OCI-LY7 (cell line): Measurements from ENCODE around the gene MRPS33. TPM values are rescaled to one million over a fixed set of nuclear protein-coding genes. Genes with fewer than 3 reads are reported as not detected.

ENCODE experiments used
- BruUV-seq: library from RNA; stranded (reverse); fragments of 400-500 nt; replicated peaks from 2 replicates; lab custom pipeline; 2021; lab: Mats Ljungman, UMichigan
- CTCF ChIA-PET: fragments of 300-600 bp; sonication (Branson Sonifier 250); formaldehyde crosslinking; loops from one replicate; lab custom pipeline; 2022; ENCODE audit warnings: antibody characterized with exemption; ENCODE audit not compliant: unreplicated experiment; lab: Charles Lee
- POLR2A ChIA-PET: fragments of 300-600 bp; sonication (Branson Sonifier 250); formaldehyde crosslinking; loops from one replicate; lab custom pipeline; 2022; ENCODE audit warnings: antibody characterized with exemption; lab: Charles Lee
- DNase-seq: peaks from one replicate; pipeline ENCODE4 v3.0.0-alpha.2; 2015; ENCODE audit warnings: low spot score
- H2AFZ ChIP-seq: fragments of 200-600 bp; sonication (generic), shearing (Covaris generic); 2 replicates; pipeline ENCODE4 v1.6.1; 2014; ENCODE audit warnings: mild to moderate bottlenecking, antibody characterized with exemption, low read length, moderate library complexity
- H3K27ac ChIP-seq: fragments of 200-600 bp; sonication (generic); 2 replicates; pipeline ENCODE4 v1.5.1; 2014; ENCODE audit warnings: mixed run types, low read depth, mild to moderate bottlenecking, moderate library complexity, low read length, inconsistent platforms; ENCODE audit not compliant: poor library complexity, severe bottlenecking
- H3K36me3 ChIP-seq: fragments of 200-600 bp; sonication (generic); 2 replicates; pipeline ENCODE4 v1.6.1; 2014; ENCODE audit warnings: mild to moderate bottlenecking, antibody characterized with exemption, low read length, moderate library complexity, mixed read lengths; ENCODE audit not compliant: insufficient read depth
- H3K4me1 ChIP-seq: fragments of 200-600 bp; sonication (generic); 2 replicates; pipeline ENCODE4 v1.5.1; 2014; ENCODE audit warnings: mild to moderate bottlenecking, low read length; ENCODE audit not compliant: insufficient read depth, poor library complexity, severe bottlenecking
- H3K4me2 ChIP-seq: fragments of 200-600 bp; sonication (generic); 2 replicates; pipeline ENCODE4 v1.6.1; 2014; ENCODE audit warnings: mild to moderate bottlenecking, low read length
- H3K4me3 ChIP-seq: fragments of 200-600 bp; sonication (generic); 2 replicates; pipeline ENCODE4 v1.5.1; 2014; ENCODE audit warnings: mild to moderate bottlenecking, low read depth, low read length; ENCODE audit not compliant: poor library complexity, severe bottlenecking
- H3K79me2 ChIP-seq: fragments of 200-600 bp; sonication (generic); 2 replicates; pipeline ENCODE4 v1.6.1; 2016; ENCODE audit warnings: low read depth, mild to moderate bottlenecking, low read length, moderate library complexity, mixed read lengths; ENCODE audit not compliant: insufficient read depth
- H3K9me2 ChIP-seq: fragments of 200-600 bp; sonication (generic); 2 replicates; pipeline ENCODE4 v1.6.1; 2016; ENCODE audit warnings: mild to moderate bottlenecking, low read length, mixed read lengths; ENCODE audit not compliant: insufficient read depth
- H3K9me3 ChIP-seq: fragments of 200-600 bp; sonication (generic); 2 replicates; pipeline ENCODE4 v1.6.1; 2014; ENCODE audit warnings: mild to moderate bottlenecking, mixed run types, low read length, mixed read lengths
- H4K20me1 ChIP-seq: fragments of 200-600 bp; sonication (generic); 2 replicates; pipeline ENCODE4 v1.6.1; 2014; ENCODE audit warnings: mild to moderate bottlenecking, antibody characterized with exemption, low read length, moderate library complexity, mixed read lengths; ENCODE audit not compliant: insufficient read depth
- EZH2phosphoT487 ChIP-seq: fragments of 200-600 bp; sonication (generic); IDR thresholded peaks from 2 replicates; pipeline ENCODE4 v1.6.1; 2018; ENCODE audit warnings: low read depth, borderline replicate concordance, mild to moderate bottlenecking, mixed run types, antibody characterized with exemption, low read length, moderate library complexity, mixed read lengths
- intact Hi-C: fragments of 100-400 bp; cut with micrococcal nuclease; formaldehyde crosslinking; loops from one replicate; pipeline ENCODE4 v1.10.0; 2022; ENCODE audit not compliant: unreplicated experiment
- total RNA-seq, 2 experiments: library from RNA; depleted of rRNA in 1 of 2; stranded (reverse); fragments of >200 nt in 1 of 2; shearing (Covaris generic) in 1 of 2; gene quantifications; 2 replicates each; pipeline ENCODE4 v1.2.3, GENCODE V29; 2014 to 2022
- TF ChIP-seq, protein P1 (sequence below): fragments of 200-600 bp; sonication (generic); conservative IDR thresholded peaks from 2 replicates; pipeline ENCODE4 v1.5.1; 2014; ENCODE audit warnings: mild to moderate bottlenecking, antibody characterized with exemption, low read length, moderate library complexity, mixed read lengths

Gene MRPS33
- total RNA-seq, 2 experiments from 2014 or later = 21.1 to 71.9 TPM

- Histone ChIP-seq H3K4me1 (peaks cover 20% of the 10 kb centered on the region), H3K36me3 (peaks cover 16% of the 10 kb centered on the region), H4K20me1 (peaks cover 6% of the 10 kb centered on the region; the same call in 1 of the 2 replicates), H3K27ac (peak overlapping the region; percentile 69), H3K4me3 (peak overlapping the region; percentile 87), H2AFZ (peak overlapping the region; percentile 81), H3K9me3 (no peaks in the 10 kb centered on the region), H3K79me2 (peaks cover 11% of the 10 kb centered on the region; the same call in 1 of the 2 replicates), H3K4me2 (peak overlapping the region; percentile 99), H3K9me2 (no peaks in the 10 kb centered on the region)
- BruUV-seq = no TSS peak
- intact Hi-C loops = loop anchor here (1.0 to 10.0 kb wide), 8 partner anchors 90 to 839 kb away; partner anchors contain the start of genes BRAF, KDM7A, MKRN1 and NDUFB2
- CTCF ChIA-PET = interaction anchor here (0.9 to 1.1 kb wide), 2 partner anchors 11 to 311 kb away, joined by 5 read pairs; no protein-coding TSS in a partner anchor
- no peak for TF ChIP-seq EZH2phosphoT487
- TF ChIP-seq, protein P1, sequence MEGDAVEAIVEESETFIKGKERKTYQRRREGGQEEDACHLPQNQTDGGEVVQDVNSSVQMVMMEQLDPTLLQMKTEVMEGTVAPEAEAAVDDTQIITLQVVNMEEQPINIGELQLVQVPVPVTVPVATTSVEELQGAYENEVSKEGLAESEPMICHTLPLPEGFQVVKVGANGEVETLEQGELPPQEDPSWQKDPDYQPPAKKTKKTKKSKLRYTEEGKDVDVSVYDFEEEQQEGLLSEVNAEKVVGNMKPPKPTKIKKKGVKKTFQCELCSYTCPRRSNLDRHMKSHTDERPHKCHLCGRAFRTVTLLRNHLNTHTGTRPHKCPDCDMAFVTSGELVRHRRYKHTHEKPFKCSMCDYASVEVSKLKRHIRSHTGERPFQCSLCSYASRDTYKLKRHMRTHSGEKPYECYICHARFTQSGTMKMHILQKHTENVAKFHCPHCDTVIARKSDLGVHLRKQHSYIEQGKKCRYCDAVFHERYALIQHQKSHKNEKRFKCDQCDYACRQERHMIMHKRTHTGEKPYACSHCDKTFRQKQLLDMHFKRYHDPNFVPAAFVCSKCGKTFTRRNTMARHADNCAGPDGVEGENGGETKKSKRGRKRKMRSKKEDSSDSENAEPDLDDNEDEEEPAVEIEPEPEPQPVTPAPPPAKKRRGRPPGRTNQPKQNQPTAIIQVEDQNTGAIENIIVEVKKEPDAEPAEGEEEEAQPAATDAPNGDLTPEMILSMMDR = no peak
- POLR2A ChIA-PET = interaction anchor here (0.5 to 2.0 kb wide), 10 partner anchors 9 to 558 kb away, joined by 3 to 9 read pairs (median 4); partner anchors contain the start of gene AGK
- DNase-seq = no peak
These were observed 628 bp downstream of the MRPS33 start for GRCh38 chr7:141014125-141014523.

- CTCF ChIA-PET = no interaction called here
These were observed 1.4 kb downstream of the MRPS33 start for GRCh38 chr7:141013345-141013715.

More at GRCh38 chr7:141013345-141013715, 1.4 kb downstream of the MRPS33 start:
- peak overlapping the region; percentile 99 for H3K4me2 ChIP-seq
- TF ChIP-seq, protein P1 = no peak
- no peak for TF ChIP-seq EZH2phosphoT487
- peaks cover 20% of the 10 kb centered on the region for H3K4me1 ChIP-seq
- H3K79me2 ChIP-seq = peaks cover 11% of the 10 kb centered on the region; the same call in 1 of the 2 replicates
- H3K27ac ChIP-seq = peak overlapping the region; percentile 2
- intact Hi-C loops = loop anchor here (2.0 to 10.0 kb wide), 5 partner anchors 289 to 839 kb away; partner anchors contain the start of genes KDM7A and SSBP1
- no peaks in the 10 kb centered on the region for H3K9me2 ChIP-seq
- peak overlapping the region; percentile 87 for H3K4me3 ChIP-seq
- peak; percentile 27 for DNase-seq
- H4K20me1 ChIP-seq = peaks cover 6% of the 10 kb centered on the region; the same call in 1 of the 2 replicates
- H3K9me3 ChIP-seq = no peaks in the 10 kb centered on the region
- H3K36me3 ChIP-seq = peaks cover 18% of the 10 kb centered on the region
- no TSS peak for BruUV-seq
- no peak overlapping the region for H2AFZ ChIP-seq
- POLR2A ChIA-PET = interaction anchor here (0.5 to 1.6 kb wide), 8 partner anchors 99 to 342 kb away, joined by 3 to 9 read pairs (median 4); no protein-coding TSS in a partner anchor
